Fibroblast of lung (primary cell): ENCODE data around the gene TMEM252. TPM values are rescaled to one million over a fixed set of nuclear protein-coding genes. Genes with fewer than 3 reads are reported as not detected.

Source experiments
- DNase-seq, 2 donors: peaks; one replicate each; pipeline versions ENCODE4 v3.0.0 to v3.0.0-alpha.2; 2010; ENCODE audit warnings: low read depth in 2 of 2
- H2AFZ ChIP-seq: 2 replicates; pipeline ENCODE4 v1.5.1; 2012; ENCODE audit warnings: low read length, control low read depth, inconsistent platforms
- H3K27ac ChIP-seq: 2 replicates; pipeline ENCODE4 v1.5.1; 2011; ENCODE audit warnings: low read length, control low read depth; ENCODE audit not compliant: insufficient read depth
- H3K27me3 ChIP-seq: 2 replicates; pipeline ENCODE4 v1.5.1; 2011; ENCODE audit warnings: mild to moderate bottlenecking, low read length; ENCODE audit not compliant: control insufficient read depth, insufficient read depth
- H3K36me3 ChIP-seq: 2 replicates; pipeline ENCODE4 v1.5.1; 2011; ENCODE audit warnings: low read length; ENCODE audit not compliant: control insufficient read depth, insufficient read depth
- H3K4me1 ChIP-seq: 2 replicates; pipeline ENCODE4 v1.5.1; 2011; ENCODE audit warnings: low read length; ENCODE audit not compliant: control insufficient read depth, insufficient read depth; ENCODE audit errors: extremely low read depth
- H3K4me2 ChIP-seq: 2 replicates; pipeline ENCODE4 v1.5.1; 2011; ENCODE audit warnings: low read length, control low read depth; ENCODE audit not compliant: insufficient read depth; ENCODE audit errors: extremely low read depth
- H3K4me3 ChIP-seq, 4 experiments: fragments of 200-600 bp in 1 of 4; sonication (generic) in 1 of 4; replicated peaks in 1 of 4; 2 replicates each; pipeline ENCODE4 v1.5.1; 2011 to 2016; ENCODE audit warnings: low read length in 4 of 4, low read depth in 3 of 4, mild to moderate bottlenecking in 3 of 4, control low read depth in 2 of 4, inconsistent platforms in 1 of 4, mixed read lengths in 1 of 4; ENCODE audit not compliant: insufficient read depth in 1 of 4; ENCODE audit errors: control extremely low read depth in 1 of 4
- H3K79me2 ChIP-seq: 2 replicates; pipeline ENCODE4 v1.5.1; 2012; ENCODE audit warnings: mild to moderate bottlenecking, low read length, inconsistent platforms; ENCODE audit not compliant: control insufficient read depth, insufficient read depth
- H3K9ac ChIP-seq: 2 replicates; pipeline ENCODE4 v1.5.1; 2011; ENCODE audit warnings: mild to moderate bottlenecking, low read length, control low read depth; ENCODE audit not compliant: insufficient read depth
- H3K9me3 ChIP-seq: 2 replicates; pipeline ENCODE4 v1.5.1; 2012; ENCODE audit warnings: low read depth, low read length; ENCODE audit not compliant: control insufficient read depth, insufficient read depth
- H4K20me1 ChIP-seq: 2 replicates; pipeline ENCODE4 v1.5.1; 2011; ENCODE audit warnings: low read length; ENCODE audit not compliant: control insufficient read depth, insufficient read depth; ENCODE audit errors: extremely low read depth
- EZH2 ChIP-seq: IDR thresholded peaks from 2 replicates; pipeline ENCODE4 v1.5.1; 2012; ENCODE audit warnings: low read length, control low read depth, mild to moderate bottlenecking; ENCODE audit errors: missing control alignments
- polyA plus RNA-seq, 2 donors: library from polyadenylated mRNA; depleted of rRNA in 1 of 2; stranded (reverse) in 1 of 2; unstranded in 1 of 2; fragments of >200 nt; gene quantifications; 2 replicates each; pipeline ENCODE4 v1.2.1, GENCODE V29; 2011 to 2012; ENCODE audit warnings: missing spikeins in 1 of 2
- total RNA-seq: library from RNA; depleted of rRNA; stranded (reverse); fragments of >200 nt; gene quantifications from 2 replicates; pipeline ENCODE4 v1.2.1, GENCODE V29; 2014
- TF ChIP-seq, protein P1 (sequence below), 2 donors: IDR thresholded peaks in 1 of 2; conservative IDR thresholded peaks in 1 of 2; 1 replicate in 1 of 2; 2 replicates in 1 of 2; pipeline ENCODE4 v1.5.1; 2011 to 2012; ENCODE audit warnings: low read length in 2 of 2, control low read depth in 1 of 2, inconsistent platforms in 1 of 2, low read depth in 1 of 2, mild to moderate bottlenecking in 1 of 2

Gene TMEM252
- total and polyA plus RNA-seq, 2 donors (not counting 1 experiment from before 2014, with no cell fraction given): not detected

DNA sequence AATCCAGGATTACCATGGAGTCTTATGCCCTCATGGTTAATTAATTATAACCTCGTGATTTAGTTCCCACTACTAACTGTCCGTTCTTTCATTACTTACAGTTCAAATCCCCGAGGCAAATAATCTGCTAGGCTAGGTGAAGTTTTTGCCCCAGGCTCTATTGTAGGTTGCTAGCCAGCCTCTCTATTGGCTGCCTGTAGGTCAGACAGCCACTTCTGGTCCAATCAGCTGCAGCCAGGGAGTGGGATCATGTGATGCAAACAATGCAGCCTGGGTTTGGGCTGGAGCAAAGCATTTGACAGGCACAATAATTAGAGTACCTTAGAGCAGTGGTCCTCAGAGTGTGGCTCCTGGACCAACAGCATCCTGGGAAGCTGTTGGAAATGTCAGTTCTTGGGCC is 17.7 kb downstream of the TMEM252 start:
- H3K9ac ChIP-seq: no peak overlapping the region
- H3K4me2 ChIP-seq: no peak overlapping the region
- no peaks in the 10 kb centered on the region for H3K27me3 ChIP-seq
- no peaks in the 10 kb centered on the region for H3K4me1 ChIP-seq
- DNase-seq: no peak
- TF ChIP-seq, protein P1, sequence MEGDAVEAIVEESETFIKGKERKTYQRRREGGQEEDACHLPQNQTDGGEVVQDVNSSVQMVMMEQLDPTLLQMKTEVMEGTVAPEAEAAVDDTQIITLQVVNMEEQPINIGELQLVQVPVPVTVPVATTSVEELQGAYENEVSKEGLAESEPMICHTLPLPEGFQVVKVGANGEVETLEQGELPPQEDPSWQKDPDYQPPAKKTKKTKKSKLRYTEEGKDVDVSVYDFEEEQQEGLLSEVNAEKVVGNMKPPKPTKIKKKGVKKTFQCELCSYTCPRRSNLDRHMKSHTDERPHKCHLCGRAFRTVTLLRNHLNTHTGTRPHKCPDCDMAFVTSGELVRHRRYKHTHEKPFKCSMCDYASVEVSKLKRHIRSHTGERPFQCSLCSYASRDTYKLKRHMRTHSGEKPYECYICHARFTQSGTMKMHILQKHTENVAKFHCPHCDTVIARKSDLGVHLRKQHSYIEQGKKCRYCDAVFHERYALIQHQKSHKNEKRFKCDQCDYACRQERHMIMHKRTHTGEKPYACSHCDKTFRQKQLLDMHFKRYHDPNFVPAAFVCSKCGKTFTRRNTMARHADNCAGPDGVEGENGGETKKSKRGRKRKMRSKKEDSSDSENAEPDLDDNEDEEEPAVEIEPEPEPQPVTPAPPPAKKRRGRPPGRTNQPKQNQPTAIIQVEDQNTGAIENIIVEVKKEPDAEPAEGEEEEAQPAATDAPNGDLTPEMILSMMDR (conservative IDR thresholded peaks at IDR 0.05 in 1 of 2, IDR thresholded peaks at IDR 0.05 in 1 of 2; ENCODE audit: low read depth in 1 of 2, low read length in 2 of 2): no peak
- H2AFZ ChIP-seq: no peak overlapping the region
- no peaks in the 10 kb centered on the region for H3K79me2 ChIP-seq
- H3K9me3 ChIP-seq: no peaks in the 10 kb centered on the region
- H3K27ac ChIP-seq: no peak overlapping the region
- H4K20me1 ChIP-seq: no peaks in the 10 kb centered on the region
- H3K4me3 ChIP-seq: no peak overlapping the region
- H3K36me3 ChIP-seq: peaks cover 1% of the 10 kb centered on the region

GRCh38 chr9:68522131-68522530 is 18.6 kb downstream of the TMEM252 start:
- Histone ChIP-seq H3K9me3 (no peaks in the 10 kb centered on the region), H3K9ac (no peak overlapping the region), H2AFZ (no peak overlapping the region), H3K36me3 (peaks cover 1% of the 10 kb centered on the region), H3K4me1 (no peaks in the 10 kb centered on the region), H4K20me1 (no peaks in the 10 kb centered on the region), H3K4me2 (no peak overlapping the region), H3K27ac (no peak overlapping the region), H3K4me3 (no peak overlapping the region), H3K79me2 (no peaks in the 10 kb centered on the region), H3K27me3 (no peaks in the 10 kb centered on the region)
- TF ChIP-seq EZH2: no peak
- TF ChIP-seq, protein P1 (conservative IDR thresholded peaks at IDR 0.05 in 1 of 2, IDR thresholded peaks at IDR 0.05 in 1 of 2; ENCODE audit: low read depth in 1 of 2, low read length in 2 of 2): no peak
- no peak for DNase-seq

DNA sequence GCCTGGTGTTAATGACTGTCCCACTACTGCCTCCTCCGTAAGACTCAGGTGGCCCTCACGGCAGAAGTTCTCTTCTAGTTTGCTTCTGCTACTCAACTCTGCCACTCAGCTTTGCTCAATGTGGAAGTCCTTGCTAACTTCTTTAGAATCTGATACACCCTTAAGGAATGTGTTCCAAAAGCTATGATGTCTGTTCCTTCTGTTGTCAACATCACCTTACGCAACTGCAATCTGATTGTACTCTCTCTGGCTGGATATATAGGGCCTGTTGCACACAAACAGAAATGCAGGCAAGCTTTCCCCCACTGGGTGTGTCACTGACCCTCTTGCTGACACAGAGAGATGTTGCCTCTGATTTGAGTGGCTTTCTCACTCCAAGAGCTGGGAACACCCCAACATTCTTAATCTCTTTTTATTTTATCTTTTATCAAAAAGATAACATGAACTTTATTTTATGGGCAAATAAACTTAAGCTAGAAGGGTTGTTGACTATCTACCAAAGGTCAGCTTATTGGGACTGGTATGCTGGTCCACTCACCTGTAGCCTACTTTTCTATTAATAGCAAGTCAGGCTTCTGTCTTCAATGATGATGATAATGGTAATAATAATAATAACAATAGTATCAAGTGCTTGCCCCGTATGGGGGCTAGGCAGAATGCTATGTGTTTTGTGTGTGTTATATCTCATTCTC is 25.2 kb downstream of the TMEM252 start:
- Histone ChIP-seq H4K20me1 (no peaks in the 10 kb centered on the region), H3K27ac (peak overlapping the region; percentile 11), H3K4me1 (peaks cover 8% of the 10 kb centered on the region), H3K9me3 (no peaks in the 10 kb centered on the region), H2AFZ (no peak overlapping the region), H3K4me3 (no peak overlapping the region), H3K4me2 (peak overlapping the region; percentile 29), H3K27me3 (no peaks in the 10 kb centered on the region), H3K79me2 (no peaks in the 10 kb centered on the region), H3K36me3 (no peaks in the 10 kb centered on the region), H3K9ac (no peak overlapping the region)
- TF ChIP-seq EZH2: no peak
- TF ChIP-seq, protein P1 (conservative IDR thresholded peaks at IDR 0.05 in 1 of 2, IDR thresholded peaks at IDR 0.05 in 1 of 2; ENCODE audit: low read depth in 1 of 2, low read length in 2 of 2): no peak
- peak in 1 of 2 donors; percentile 97 for DNase-seq
